ENCODE measurements around the gene CBX8.

CBX8 gene

GRCh38 chr17:79826204-79826680 is 29.4 kb upstream of the CBX8 start:
- DNase-seq (ENCODE audit: extremely low spot score), result no peak
- ChIA-PET POLR2A (interaction anchor here (2.3 kb wide), 1 partner anchor 13 kb away, joined by 12 read pairs; the partner anchor contains the start of gene CBX4), CTCF (no interaction called here)
- TF ChIP-seq HDGF (IDR thresholded peaks at IDR 0.05; ENCODE audit: borderline replicate concordance) (no peak), SUZ12 (IDR thresholded peaks at IDR 0.05) (no peak), ZNF384 (IDR thresholded peaks at IDR 0.05) (no peak), CTBP1 (IDR thresholded peaks at IDR 0.05; ENCODE audit: borderline replicate concordance) (no peak)

GRCh38 chr17:79825580-79825921 is 28.7 kb upstream of the CBX8 start:
- no peak for DNase-seq (ENCODE audit: extremely low spot score)
- TF ChIP-seq BHLHE40 (IDR thresholded peaks at IDR 0.05; ENCODE audit: borderline replicate concordance) (no peak), TARDBP (IDR thresholded peaks at IDR 0.05) (no peak), FOXK2 (IDR thresholded peaks at IDR 0.05) (no peak), SUZ12 (IDR thresholded peaks at IDR 0.05) (no peak), PKNOX1 (IDR thresholded peaks at IDR 0.05) (no peak), SP1 (IDR thresholded peaks at IDR 0.05) (no peak), FOXA1 (IDR thresholded peaks at IDR 0.05) (no peak), LEF1 (IDR thresholded peaks at IDR 0.05; ENCODE audit: borderline replicate concordance) (no peak), FOXM1 (IDR thresholded peaks at IDR 0.05; ENCODE audit: borderline replicate concordance) (no peak)
- CTCF ChIA-PET, result interaction anchor here (2.7 kb wide), 1 partner anchor 10 kb away, joined by 9 read pairs; no protein-coding TSS in a partner anchor
- POLR2A ChIA-PET, result interaction anchor here (0.8 to 2.3 kb wide), 3 partner anchors 10 to 13 kb away, joined by 3 to 12 read pairs (median 4); partner anchors contain the start of gene CBX4

GRCh38 chr17:79824893-79825579 is 28.2 kb upstream of the CBX8 start:
- no peak for TF ChIP-seq TARDBP (IDR thresholded peaks at IDR 0.05)
- no peak for TF ChIP-seq LEF1 (IDR thresholded peaks at IDR 0.05; ENCODE audit: borderline replicate concordance)
- TF ChIP-seq BHLHE40 (IDR thresholded peaks at IDR 0.05; ENCODE audit: borderline replicate concordance), result no peak
- no peak for TF ChIP-seq ARNT (IDR thresholded peaks at IDR 0.05)
- no peak for TF ChIP-seq ELF4 (IDR thresholded peaks at IDR 0.05)
- no peak for TF ChIP-seq ZNF384 (IDR thresholded peaks at IDR 0.05)
- DNase-seq (ENCODE audit: extremely low spot score), result no peak
- ChIA-PET CTCF (interaction anchor here (2.7 kb wide), 1 partner anchor 10 kb away, joined by 9 read pairs; no protein-coding TSS in a partner anchor), POLR2A (interaction anchor here (0.8 to 2.3 kb wide), 3 partner anchors 10 to 14 kb away, joined by 3 to 12 read pairs (median 4); partner anchors contain the start of gene CBX4)

- CTCF ChIA-PET, result interaction anchor here (2.7 kb wide), 1 partner anchor 11 kb away, joined by 9 read pairs; no protein-coding TSS in a partner anchor
- DNase-seq (ENCODE audit: extremely low spot score), result no peak
- TF ChIP-seq FOXK2 (IDR thresholded peaks at IDR 0.05), result no peak
- POLR2A ChIA-PET, result no interaction called here
These were observed 27.4 kb upstream of the CBX8 start for GRCh38 chr17:79824234-79824633.

GRCh38 chr17:79822583-79823124 is 25.8 kb upstream of the CBX8 start:
- CTCF ChIA-PET, result no interaction called here
- POLR2A ChIA-PET, result interaction anchor here (1.0 to 1.2 kb wide), 2 partner anchors 9 to 10 kb away, joined by 3 read pairs; no protein-coding TSS in a partner anchor
- TF ChIP-seq FOXA1 (IDR thresholded peaks at IDR 0.05), result no peak
- TF ChIP-seq NFRKB (IDR thresholded peaks at IDR 0.05), result no peak
- no peak for TF ChIP-seq SUZ12 (IDR thresholded peaks at IDR 0.05)
- no peak for TF ChIP-seq CTBP1 (IDR thresholded peaks at IDR 0.05; ENCODE audit: borderline replicate concordance)
- no peak for TF ChIP-seq ARNT (IDR thresholded peaks at IDR 0.05)
- no peak for TF ChIP-seq HDGF (IDR thresholded peaks at IDR 0.05; ENCODE audit: borderline replicate concordance)
- DNase-seq (ENCODE audit: extremely low spot score), result no peak

- POLR2A ChIA-PET, result interaction anchor here (1.0 to 3.6 kb wide), 4 partner anchors 8 to 17 kb away, joined by 3 to 12 read pairs (median 4); partner anchors contain the start of gene CBX4
- TF ChIP-seq SP1 (IDR thresholded peaks at IDR 0.05), result no peak
- TF ChIP-seq TARDBP (IDR thresholded peaks at IDR 0.05), result no peak
- no peak for TF ChIP-seq FOXK2 (IDR thresholded peaks at IDR 0.05)
- TF ChIP-seq PKNOX1 (IDR thresholded peaks at IDR 0.05), result no peak
- TF ChIP-seq FOXM1 (IDR thresholded peaks at IDR 0.05; ENCODE audit: borderline replicate concordance), result no peak
- TF ChIP-seq ZNF384 (IDR thresholded peaks at IDR 0.05), result no peak
- TF ChIP-seq SUZ12 (IDR thresholded peaks at IDR 0.05), result no peak
- TF ChIP-seq LEF1 (IDR thresholded peaks at IDR 0.05; ENCODE audit: borderline replicate concordance), result no peak
- TF ChIP-seq CTBP1 (IDR thresholded peaks at IDR 0.05; ENCODE audit: borderline replicate concordance), result no peak
- TF ChIP-seq L3MBTL2 (conservative IDR thresholded peaks at IDR 0.05), result no peak
- TF ChIP-seq ELF4 (IDR thresholded peaks at IDR 0.05), result no peak
- TF ChIP-seq HDGF (IDR thresholded peaks at IDR 0.05; ENCODE audit: borderline replicate concordance), result no peak
- TF ChIP-seq NFRKB (IDR thresholded peaks at IDR 0.05), result no peak
- no peak for TF ChIP-seq FOXA1 (IDR thresholded peaks at IDR 0.05)
- no peak for TF ChIP-seq BHLHE40 (IDR thresholded peaks at IDR 0.05; ENCODE audit: borderline replicate concordance)
- no peak for TF ChIP-seq ARNT (IDR thresholded peaks at IDR 0.05)
- CTCF ChIA-PET, result interaction anchor here (0.8 to 1.8 kb wide), 3 partner anchors 10 to 102 kb away, joined by 3 to 6 read pairs (median 3); no protein-coding TSS in a partner anchor
- no peak for DNase-seq (ENCODE audit: extremely low spot score)
These were observed 24.6 kb upstream of the CBX8 start for GRCh38 chr17:79821331-79822095.
